Dermis microvascular lymphatic vessel endothelial cell (primary cell): Measurements from ENCODE around the gene LRRFIP1. TPM values are rescaled to one million over a fixed set of nuclear protein-coding genes. Genes with fewer than 3 reads are reported as not detected.
"Not testable (repeated sequence)": the region's sequence is repeated elsewhere in the genome, so short reads cannot be mapped to it uniquely, and the experiment has no call there.

Experiments used
- DNase-seq, 2 donors: peaks; one replicate each; pipeline versions ENCODE4 v3.0.0 to v3.0.0-alpha.2; 2010; ENCODE audit warnings: low read depth in 2 of 2
- total RNA-seq: library from RNA; depleted of rRNA; stranded (reverse); fragments of >200 nt; gene quantifications from 2 replicates; pipeline ENCODE4 v1.2.1, GENCODE V29; 2014

Gene LRRFIP1
- total RNA-seq, 1 donor from 2014 or later = 114 TPM

- peak; percentile 62 to 89 for DNase-seq
Measured at GRCh38 chr2:237686659-237687136, 59.3 kb downstream of the LRRFIP1 start.

GRCh38 chr2:237688081-237688480 is 60.7 kb downstream of the LRRFIP1 start:
- DNase-seq = no peak

- not testable (repeated sequence) for DNase-seq
Measured at GRCh38 chr2:237688541-237688940, 61.2 kb downstream of the LRRFIP1 start.

GRCh38 chr2:237689336-237690131 is 62.1 kb downstream of the LRRFIP1 start:
- no peak for DNase-seq

- DNase-seq = peak in 1 of 2 donors; percentile 41
Measured at GRCh38 chr2:237691029-237691907, 63.9 kb downstream of the LRRFIP1 start.

- peak; percentile 55 to 89 for DNase-seq
Measured at GRCh38 chr2:237691908-237692600, 64.7 kb downstream of the LRRFIP1 start.

GRCh38 chr2:237692601-237693290 is 65.4 kb downstream of the LRRFIP1 start:
- DNase-seq = peak in 1 of 2 donors; percentile 42

GRCh38 chr2:237693291-237693994 is 66.1 kb downstream of the LRRFIP1 start:
- peak in 1 of 2 donors; percentile 71 for DNase-seq

- peak in 1 of 2 donors; percentile 33 for DNase-seq
Measured at GRCh38 chr2:237694415-237695194, 67.2 kb downstream of the LRRFIP1 start.

- peak; percentile 48 to 93 for DNase-seq
Measured at GRCh38 chr2:237695201-237695780, 67.9 kb downstream of the LRRFIP1 start.

GRCh38 chr2:237696461-237696860 is 69.1 kb downstream of the LRRFIP1 start:
- DNase-seq = no peak

GRCh38 chr2:237697586-237698357 is 70.4 kb downstream of the LRRFIP1 start:
- DNase-seq = peak in 1 of 2 donors; percentile 52

- no peak for DNase-seq
Measured at GRCh38 chr2:237698358-237698694, 70.9 kb downstream of the LRRFIP1 start.

- no peak for DNase-seq
Measured at GRCh38 chr2:237699870-237700511, 72.6 kb downstream of the LRRFIP1 start.

GRCh38 chr2:237700512-237701032 is 73.2 kb downstream of the LRRFIP1 start:
- peak in 1 of 2 donors; percentile 82 for DNase-seq

- no peak for DNase-seq
Measured at GRCh38 chr2:237701033-237701858, 73.9 kb downstream of the LRRFIP1 start.
